GM21381 (cell line): ENCODE data around the gene AFAP1.

ENCODE experiments used
- ATAC-seq: cut with Tn5 transposase; IDR thresholded peaks from one replicate; pipeline ENCODE4 v1.9.1; 2021; ENCODE audit warnings: mild to moderate bottlenecking, moderate library complexity; ENCODE audit not compliant: unreplicated experiment

Gene AFAP1

GRCh38 chr4:7740866-7741525 lies 198.7 kb downstream of the AFAP1 start:
- no peak for ATAC-seq

- ATAC-seq: no peak
Observed at GRCh38 chr4:7739918-7740865, 199.5 kb downstream of the AFAP1 start.

DNA sequence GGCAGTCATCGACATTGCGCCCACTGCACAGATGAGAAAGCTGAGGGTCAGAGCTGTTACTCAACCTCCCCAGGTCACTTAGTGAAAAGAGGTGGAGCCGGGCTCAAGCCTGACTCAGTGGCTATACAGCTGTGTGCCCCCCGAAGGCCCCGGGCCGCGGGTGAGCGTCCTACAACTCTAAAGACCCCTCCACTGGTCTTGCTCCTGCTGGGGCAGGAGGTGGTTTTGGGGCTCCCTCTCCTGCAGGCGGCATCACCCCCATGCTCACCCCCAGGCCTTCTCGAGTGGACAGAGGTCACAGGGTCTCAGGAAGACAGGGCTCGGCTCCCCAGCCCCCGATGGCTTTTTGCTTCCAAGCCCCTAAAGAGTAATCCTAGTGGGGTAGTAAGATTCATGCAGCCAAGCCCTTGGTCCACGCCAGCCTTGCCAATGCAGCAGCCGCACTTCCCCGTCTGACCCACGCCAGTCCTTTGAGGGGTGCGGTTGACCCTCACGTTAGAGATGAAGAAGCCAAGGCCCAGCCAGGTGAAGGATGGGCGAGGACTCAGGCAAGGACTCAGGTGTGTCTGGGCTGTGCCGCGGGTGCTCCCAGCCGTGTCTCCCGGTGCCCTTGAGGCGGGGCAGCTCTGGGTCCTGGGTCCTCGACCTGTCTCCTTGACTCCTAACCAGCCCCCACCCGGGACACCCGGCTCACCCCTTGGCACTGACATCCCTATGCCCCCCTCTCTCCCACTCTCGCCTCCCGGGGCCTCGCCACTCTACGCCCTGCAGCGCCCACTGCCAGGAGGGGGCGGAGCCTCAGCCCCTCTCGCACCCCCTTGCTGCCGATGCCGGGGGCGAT lies 200.4 kb downstream of the AFAP1 start:
- no peak for ATAC-seq

DNA sequence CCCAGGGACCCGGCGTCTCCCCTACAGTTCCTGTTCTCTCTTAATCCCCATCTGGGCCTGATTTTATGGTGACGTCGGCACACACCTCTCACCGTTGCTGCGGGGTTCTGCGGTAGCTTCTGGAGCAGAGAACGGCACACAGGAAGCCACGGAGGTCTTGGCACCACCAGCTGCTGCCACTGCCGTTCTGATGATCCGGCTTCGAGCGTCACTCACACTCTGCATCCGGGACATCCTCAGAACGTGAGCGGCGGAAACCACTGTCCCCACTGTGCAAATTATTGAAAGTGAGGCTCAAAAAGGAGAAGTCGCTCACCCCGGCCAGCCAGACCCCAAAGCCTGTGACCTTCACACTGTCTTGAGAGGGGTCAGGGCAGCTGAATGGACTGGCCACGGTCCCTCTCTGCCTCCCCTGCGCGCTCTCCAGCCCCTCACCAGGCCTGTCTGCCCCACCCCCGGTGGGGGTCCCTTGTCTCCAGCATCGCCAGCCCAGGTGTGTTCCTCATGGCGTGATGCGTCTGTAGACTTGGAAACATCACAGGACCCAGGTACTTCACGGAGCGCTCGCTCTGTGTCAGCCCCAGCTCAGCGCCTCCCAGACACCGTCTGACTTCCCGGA lies 201.1 kb downstream of the AFAP1 start:
- no peak for ATAC-seq

DNA sequence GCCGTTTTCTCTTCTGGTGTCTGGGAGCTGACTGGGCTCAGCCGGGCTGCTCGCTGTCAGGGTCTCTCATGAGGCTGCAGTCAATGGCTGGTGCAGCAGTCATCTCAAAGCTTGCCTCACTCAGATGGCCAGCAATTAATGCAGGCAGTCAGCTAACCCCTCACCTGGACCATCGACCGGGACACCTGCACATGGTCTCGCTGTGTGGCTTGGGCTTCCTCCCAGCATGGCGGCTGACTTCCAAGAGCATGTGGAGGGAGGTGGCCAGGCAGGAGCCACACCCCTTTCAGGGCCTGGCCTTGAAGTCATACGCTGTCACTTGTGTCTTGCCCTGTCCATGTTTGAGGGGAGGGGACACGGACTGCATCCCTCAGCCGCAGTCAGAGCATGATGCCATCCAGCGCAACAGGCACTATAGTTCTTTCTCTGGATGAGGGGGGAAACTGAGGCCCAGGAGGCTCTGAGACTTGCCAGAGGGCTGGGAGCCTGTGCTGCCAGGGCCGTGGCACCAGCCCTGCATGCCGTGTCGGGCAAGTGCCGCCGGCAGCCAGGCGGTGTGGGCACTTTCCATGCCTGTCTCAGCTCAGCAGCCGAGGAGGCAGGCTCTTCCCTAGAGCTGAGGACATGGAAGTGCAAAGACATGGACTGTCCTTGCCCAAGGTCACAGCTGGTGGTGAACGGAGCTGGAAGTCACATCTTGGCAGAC lies 201.8 kb downstream of the AFAP1 start:
- ATAC-seq: no peak

DNA sequence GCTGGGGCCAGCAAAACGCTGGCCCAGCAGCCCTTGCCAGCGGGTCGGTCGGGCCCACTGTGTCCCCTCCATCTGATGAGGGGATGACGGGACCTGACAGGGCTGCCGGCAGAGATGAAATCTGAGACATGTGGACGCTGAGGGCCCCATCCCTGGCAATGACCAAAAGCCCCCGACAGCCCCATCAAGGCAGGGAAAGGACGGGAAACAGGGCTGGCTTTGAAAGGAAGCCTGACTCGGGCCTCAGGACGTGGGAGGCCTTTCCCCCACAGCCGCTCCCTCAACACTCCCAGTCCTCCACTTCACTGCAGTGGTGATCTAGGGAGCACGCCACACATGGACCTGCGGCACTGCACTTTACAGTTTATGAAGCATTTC lies 202.4 kb downstream of the AFAP1 start:
- ATAC-seq: no peak

- ATAC-seq: no peak
Observed at GRCh38 chr4:7736436-7737267, 203.0 kb downstream of the AFAP1 start.

DNA sequence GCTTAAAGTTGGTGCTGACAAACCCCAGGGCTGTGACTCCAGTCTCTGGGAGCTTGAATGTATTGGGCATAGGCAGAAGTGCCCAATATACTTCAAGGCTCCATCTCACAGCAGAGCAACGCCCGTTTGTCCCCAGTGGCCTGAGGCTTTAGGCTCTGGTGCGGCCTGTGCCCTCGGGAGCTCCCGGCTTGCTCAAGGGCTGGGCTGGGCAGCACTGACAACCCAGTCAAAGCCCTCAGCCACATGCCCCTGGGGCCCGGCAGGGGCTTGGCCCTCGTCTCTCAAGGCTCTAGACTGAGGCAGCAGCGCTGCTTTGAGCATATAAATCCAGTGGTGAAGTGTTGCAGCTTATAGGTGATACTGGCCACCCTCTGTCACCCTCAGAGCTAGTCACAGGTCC lies 203.7 kb downstream of the AFAP1 start:
- ATAC-seq: no peak

DNA sequence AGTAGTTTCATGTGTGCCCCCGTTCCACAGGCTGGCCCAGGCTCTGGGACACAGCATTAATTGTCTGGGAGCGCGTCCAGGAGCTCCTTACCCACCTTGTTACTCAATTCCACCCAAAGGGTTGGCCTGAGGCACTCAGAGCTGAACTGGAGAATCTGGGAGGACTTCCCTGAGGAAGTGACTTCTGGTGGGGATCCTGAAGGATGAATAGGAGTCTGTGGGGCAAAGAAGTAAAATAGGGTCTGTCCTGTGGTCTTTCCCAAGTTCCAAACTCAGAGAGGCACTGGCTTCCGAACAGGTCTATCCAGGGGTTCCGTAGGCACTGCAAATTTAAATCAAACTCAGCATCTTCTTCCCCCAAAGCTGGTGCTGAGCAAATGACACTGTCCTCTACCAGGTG lies 204.3 kb downstream of the AFAP1 start:
- no peak for ATAC-seq

DNA sequence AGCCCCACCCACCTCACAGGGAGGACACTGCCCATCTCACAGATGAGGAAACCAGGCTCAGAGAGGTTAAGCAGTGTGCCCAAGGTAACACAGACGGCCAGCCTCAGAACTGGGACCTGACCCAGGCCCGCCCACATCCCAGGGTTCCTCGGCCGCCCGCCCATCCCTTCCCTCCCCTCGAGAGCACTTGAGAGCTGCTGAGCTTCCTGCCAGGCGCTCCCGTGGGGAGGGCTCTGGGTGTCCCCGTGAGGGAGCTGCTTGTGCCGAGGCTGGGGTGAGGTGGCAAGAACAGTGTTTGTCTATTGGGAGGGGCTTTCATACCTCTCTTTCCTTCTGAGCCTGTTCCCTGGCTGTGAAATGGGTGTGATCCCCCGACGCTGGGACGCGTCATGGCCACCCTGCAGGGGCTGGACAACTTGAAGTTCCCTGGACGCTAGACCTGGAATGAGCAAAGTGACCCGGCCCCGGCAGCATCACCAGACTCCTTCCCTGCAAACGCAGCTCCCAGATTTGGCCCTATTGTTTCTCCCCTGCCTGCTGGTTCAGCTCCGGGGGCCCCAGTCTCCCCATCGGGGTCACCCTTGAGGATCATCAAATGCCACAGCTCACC lies 204.9 kb downstream of the AFAP1 start:
- ATAC-seq: no peak

- no peak for ATAC-seq
Observed at GRCh38 chr4:7733801-7734650, 205.6 kb downstream of the AFAP1 start.

- ATAC-seq: no peak
Observed at GRCh38 chr4:7733201-7733600, 206.5 kb downstream of the AFAP1 start.

DNA sequence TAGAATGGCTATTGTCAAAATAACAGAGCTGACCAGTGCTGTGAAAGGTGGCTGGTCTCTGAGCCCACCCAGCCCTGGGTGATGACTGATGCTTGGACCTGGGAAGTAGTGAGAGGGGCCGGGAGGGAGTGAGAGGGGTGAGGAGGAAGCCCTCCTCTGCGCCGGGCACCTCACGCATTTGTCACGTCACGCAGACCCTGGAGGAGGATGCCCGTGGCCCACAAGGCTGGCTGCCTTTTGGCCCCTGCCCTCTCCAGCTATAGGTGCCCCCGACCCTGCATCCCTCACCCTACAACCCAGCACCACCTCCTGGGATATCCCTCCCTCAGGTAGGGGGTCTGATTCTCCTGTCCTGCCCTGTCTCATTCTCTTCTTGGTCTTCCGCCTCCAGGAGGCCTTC lies 207.4 kb downstream of the AFAP1 start:
- ATAC-seq: no peak

- no peak for ATAC-seq
Observed at GRCh38 chr4:7731437-7731836, 208.2 kb downstream of the AFAP1 start.

GRCh38 chr4:7727749-7728148 lies 211.9 kb downstream of the AFAP1 start:
- no peak for ATAC-seq

DNA sequence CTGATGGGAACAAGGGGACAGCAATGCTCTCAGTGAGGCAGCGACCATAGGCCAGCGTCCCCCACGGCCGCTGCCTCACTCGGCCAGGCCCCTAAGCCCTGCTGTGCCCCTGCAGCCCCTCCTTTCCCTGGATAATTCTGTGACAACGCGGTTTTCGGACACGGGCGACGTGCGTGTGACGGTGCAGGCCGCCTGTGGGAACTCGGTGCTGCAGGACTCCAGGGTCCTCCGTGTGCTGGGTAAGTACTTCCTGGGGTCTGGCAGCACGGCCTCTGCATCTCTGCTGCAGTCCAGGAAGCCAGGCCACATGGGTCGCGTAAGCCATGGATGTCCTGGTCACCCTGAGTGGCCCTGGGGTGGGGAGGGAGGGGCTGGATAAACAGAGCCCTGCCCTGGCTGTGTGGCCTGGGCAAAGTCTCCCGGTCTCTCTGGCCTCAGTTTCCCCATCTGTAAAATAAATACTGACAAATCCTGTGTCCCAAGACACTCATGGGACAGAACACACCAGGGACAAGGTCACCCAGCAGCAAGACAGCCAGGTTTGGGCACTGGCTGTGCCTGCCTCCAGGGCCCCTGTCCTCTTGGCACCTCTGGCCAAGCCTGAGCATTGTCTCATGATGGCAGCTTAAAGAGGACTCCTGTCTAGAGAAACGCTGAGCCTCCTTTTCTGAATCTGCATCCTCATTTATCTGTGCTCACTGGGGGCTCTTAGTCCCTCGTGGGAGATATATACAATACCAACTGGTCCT lies 212.8 kb downstream of the AFAP1 start:
- no peak for ATAC-seq

- no peak for ATAC-seq
Observed at GRCh38 chr4:7725951-7726350, 213.7 kb downstream of the AFAP1 start.
